ENCODE results near the gene MYCBP.

The MYCBP gene

GRCh38 chr1:38826886-38827285, 46.3 kb downstream of the MYCBP start:
- FAIRE-seq (no peak), DNase-seq (ENCODE audit: low spot score) (no peak)

GRCh38 chr1:38826262-38826661, 46.9 kb downstream of the MYCBP start:
- DNase-seq (ENCODE audit: low spot score) (no peak), FAIRE-seq (no peak)

GRCh38 chr1:38820860-38821259, 52.3 kb downstream of the MYCBP start:
- no peak for DNase-seq (ENCODE audit: low spot score)
- FAIRE-seq: no peak

- no peak for DNase-seq (ENCODE audit: low spot score)
Observed at GRCh38 chr1:38819516-38819915, 53.6 kb downstream of the MYCBP start.

GRCh38 chr1:38819040-38819439, 54.1 kb downstream of the MYCBP start:
- FAIRE-seq (no peak), DNase-seq (ENCODE audit: low spot score) (no peak)

More at GRCh38 chr1:38819516-38819915, 53.6 kb downstream of the MYCBP start:
- no peak for FAIRE-seq

- no peak for DNase-seq (ENCODE audit: low spot score)
- no peak for FAIRE-seq
Observed at GRCh38 chr1:38818175-38818976, 54.8 kb downstream of the MYCBP start.

- no peak for FAIRE-seq
- no peak for DNase-seq (ENCODE audit: low spot score)
Observed at GRCh38 chr1:38817267-38818174, 55.6 kb downstream of the MYCBP start.

GRCh38 chr1:38815903-38816627, 57.1 kb downstream of the MYCBP start:
- FAIRE-seq (no peak), DNase-seq (ENCODE audit: low spot score) (no peak)

GRCh38 chr1:38814984-38815464, 58.1 kb downstream of the MYCBP start:
- DNase-seq (ENCODE audit: low spot score) (no peak), FAIRE-seq (no peak)

- no peak for FAIRE-seq
- no peak for DNase-seq (ENCODE audit: low spot score)
Observed at GRCh38 chr1:38814444-38814983, 58.6 kb downstream of the MYCBP start.

- FAIRE-seq (no peak), DNase-seq (ENCODE audit: low spot score) (no peak)
Observed at GRCh38 chr1:38812981-38813380, 60.2 kb downstream of the MYCBP start.
